ENCODE results near the gene SLC28A1.
A peak's percentile ranks its signal among the peaks of the same experiment; 100 is the strongest.

The SLC28A1 gene

DNA sequence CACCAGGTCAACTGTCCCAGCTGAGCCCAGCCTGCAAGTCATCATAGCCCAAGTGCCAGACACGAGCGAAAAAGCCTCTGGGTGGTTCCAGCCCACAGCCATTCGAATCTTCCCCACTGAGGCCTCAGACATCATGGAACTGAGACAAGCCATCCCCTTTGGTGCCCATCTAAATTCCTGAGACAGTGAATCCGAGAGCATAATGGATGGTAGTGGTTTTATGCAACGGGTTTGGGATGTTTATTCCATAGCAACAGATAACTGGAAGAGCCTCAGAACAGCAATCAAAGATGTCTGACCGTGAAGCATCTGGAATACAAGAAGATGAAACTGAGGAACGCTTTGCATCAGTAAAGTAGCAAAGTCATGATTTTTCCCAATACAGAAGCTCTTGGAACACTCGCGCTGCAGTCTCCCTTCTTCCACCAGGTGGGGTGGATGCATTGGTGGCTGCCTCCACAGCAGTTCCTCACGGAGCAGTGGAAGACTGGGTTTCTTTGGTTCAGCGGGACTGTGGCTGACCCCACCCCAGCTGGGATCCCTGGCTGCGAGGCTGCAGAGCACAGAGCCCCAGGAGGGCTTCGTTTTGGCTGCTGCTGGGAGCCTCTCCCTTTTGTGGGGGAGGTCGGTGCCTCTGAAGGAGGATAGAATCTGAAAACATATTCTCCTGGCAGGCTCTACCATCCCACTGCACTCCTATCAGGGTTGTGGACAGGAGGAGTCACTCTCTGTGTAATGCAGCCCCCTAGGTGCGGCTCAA lies 70.8 kb downstream of the SLC28A1 start:
- peak; percentile 76 for DNase-seq
- peak overlapping the region; percentile 38 for H3K4me3 ChIP-seq (ENCODE audit: low read depth, low read length)
- no peak overlapping the region for H3K27ac ChIP-seq
- in situ Hi-C loops (cut with HindIII; ENCODE audit: low pct_ligation_motif_present, low sequenced_read_pairs) = no loop called here
- H3K27me3 ChIP-seq (replicated peaks) = no peaks in the 10 kb centered on the region
- TF ChIP-seq, protein P1, sequence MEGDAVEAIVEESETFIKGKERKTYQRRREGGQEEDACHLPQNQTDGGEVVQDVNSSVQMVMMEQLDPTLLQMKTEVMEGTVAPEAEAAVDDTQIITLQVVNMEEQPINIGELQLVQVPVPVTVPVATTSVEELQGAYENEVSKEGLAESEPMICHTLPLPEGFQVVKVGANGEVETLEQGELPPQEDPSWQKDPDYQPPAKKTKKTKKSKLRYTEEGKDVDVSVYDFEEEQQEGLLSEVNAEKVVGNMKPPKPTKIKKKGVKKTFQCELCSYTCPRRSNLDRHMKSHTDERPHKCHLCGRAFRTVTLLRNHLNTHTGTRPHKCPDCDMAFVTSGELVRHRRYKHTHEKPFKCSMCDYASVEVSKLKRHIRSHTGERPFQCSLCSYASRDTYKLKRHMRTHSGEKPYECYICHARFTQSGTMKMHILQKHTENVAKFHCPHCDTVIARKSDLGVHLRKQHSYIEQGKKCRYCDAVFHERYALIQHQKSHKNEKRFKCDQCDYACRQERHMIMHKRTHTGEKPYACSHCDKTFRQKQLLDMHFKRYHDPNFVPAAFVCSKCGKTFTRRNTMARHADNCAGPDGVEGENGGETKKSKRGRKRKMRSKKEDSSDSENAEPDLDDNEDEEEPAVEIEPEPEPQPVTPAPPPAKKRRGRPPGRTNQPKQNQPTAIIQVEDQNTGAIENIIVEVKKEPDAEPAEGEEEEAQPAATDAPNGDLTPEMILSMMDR (IDR thresholded peaks at IDR 0.05; ENCODE audit: low read depth, low read length, missing control alignments) = peak; percentile 97
- H3K36me3 ChIP-seq (replicated peaks) = no peaks in the 10 kb centered on the region

GRCh38 chr15:84956199-84956598 lies 71.7 kb downstream of the SLC28A1 start:
- no peaks in the 10 kb centered on the region for H3K36me3 ChIP-seq (replicated peaks)
- DNase-seq = no peak
- no peak overlapping the region for H3K4me3 ChIP-seq (ENCODE audit: low read depth, low read length)
- H3K27ac ChIP-seq = no peak overlapping the region
- no peaks in the 10 kb centered on the region for H3K27me3 ChIP-seq (replicated peaks)
- in situ Hi-C loops (cut with HindIII; ENCODE audit: low pct_ligation_motif_present, low sequenced_read_pairs) = no loop called here
- TF ChIP-seq, protein P1 (IDR thresholded peaks at IDR 0.05; ENCODE audit: low read depth, low read length, missing control alignments) = no peak

DNA sequence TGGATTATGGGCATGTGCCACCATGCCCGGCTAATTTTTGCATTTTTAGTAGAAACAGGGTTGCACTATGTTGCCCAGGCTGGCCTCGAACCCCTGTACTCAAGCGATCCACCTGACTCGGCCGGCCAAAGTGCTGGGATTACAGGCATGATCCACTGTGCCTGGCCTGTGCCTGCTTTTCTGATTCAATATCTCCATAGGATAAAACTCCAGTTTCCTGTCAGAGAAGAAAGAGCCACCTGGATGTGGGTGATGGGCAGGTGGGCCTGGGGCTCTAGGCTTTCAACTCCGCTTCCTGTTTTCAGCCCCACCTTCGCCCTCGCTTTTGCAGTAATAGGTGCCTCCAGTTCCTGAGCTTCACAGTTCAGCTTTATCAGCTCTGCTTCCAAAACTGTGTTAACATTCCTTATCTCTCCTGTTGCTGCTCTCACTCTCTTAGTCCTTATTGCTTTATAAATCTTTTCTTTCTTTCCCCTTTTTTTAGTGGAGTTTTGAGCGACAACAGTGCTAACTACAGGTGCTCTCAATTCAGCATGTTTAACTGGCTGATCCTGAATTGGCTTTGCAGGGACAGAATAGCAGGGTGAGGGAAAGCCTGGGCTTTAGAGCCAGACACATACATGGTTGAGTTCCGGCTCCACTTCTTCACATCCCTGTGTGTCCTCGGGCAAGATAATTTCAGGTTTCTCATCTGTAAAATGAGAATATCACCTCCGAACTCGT lies 76.1 kb downstream of the SLC28A1 start:
- H3K27ac ChIP-seq = peak overlapping the region; percentile 5
- in situ Hi-C loops (cut with HindIII; ENCODE audit: low pct_ligation_motif_present, low sequenced_read_pairs) = no loop called here
- no peaks in the 10 kb centered on the region for H3K36me3 ChIP-seq (replicated peaks)
- H3K4me3 ChIP-seq (ENCODE audit: low read depth, low read length) = no peak overlapping the region
- H3K27me3 ChIP-seq (replicated peaks) = no peaks in the 10 kb centered on the region
- DNase-seq = no peak
- TF ChIP-seq, protein P1 (IDR thresholded peaks at IDR 0.05; ENCODE audit: low read depth, low read length, missing control alignments) = no peak

DNA sequence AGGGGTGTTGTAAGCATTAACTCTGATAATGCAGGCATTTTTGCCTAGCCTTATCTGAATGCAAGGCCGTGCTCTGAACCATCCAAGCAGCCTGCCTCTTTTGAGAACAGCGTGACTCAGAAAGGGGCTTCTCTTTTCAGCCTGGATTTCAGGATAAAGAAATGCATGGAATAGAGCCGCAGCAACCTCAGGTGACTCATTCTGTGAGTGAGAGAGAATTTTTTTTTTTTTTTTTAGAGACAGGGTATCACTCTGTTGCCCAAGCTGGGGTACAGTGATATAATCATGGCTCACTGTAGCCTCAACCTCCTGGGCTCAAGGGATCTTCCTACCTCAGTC lies 76.6 kb downstream of the SLC28A1 start:
- no peaks in the 10 kb centered on the region for H3K36me3 ChIP-seq (replicated peaks)
- TF ChIP-seq, protein P1 (IDR thresholded peaks at IDR 0.05; ENCODE audit: low read depth, low read length, missing control alignments) = no peak
- in situ Hi-C loops (cut with HindIII; ENCODE audit: low pct_ligation_motif_present, low sequenced_read_pairs) = no loop called here
- peak; percentile 81 for DNase-seq
- peak overlapping the region; percentile 5 for H3K27ac ChIP-seq
- H3K27me3 ChIP-seq (replicated peaks) = no peaks in the 10 kb centered on the region
- no peak overlapping the region for H3K4me3 ChIP-seq (ENCODE audit: low read depth, low read length)

- no peak for DNase-seq
- Histone ChIP-seq H3K27ac (no peak overlapping the region), H3K4me3 (ENCODE audit: low read depth, low read length) (no peak overlapping the region), H3K27me3 (replicated peaks) (no peaks in the 10 kb centered on the region), H3K36me3 (replicated peaks) (no peaks in the 10 kb centered on the region)
- in situ Hi-C loops (cut with HindIII; ENCODE audit: low pct_ligation_motif_present, low sequenced_read_pairs) = no loop called here
- TF ChIP-seq, protein P1 (IDR thresholded peaks at IDR 0.05; ENCODE audit: low read depth, low read length, missing control alignments) = no peak
These were observed 77.2 kb downstream of the SLC28A1 start for GRCh38 chr15:84961707-84962106.
